Loucy (cell line): ENCODE results near the gene CLDN9.

Source experiments
- EZH2phosphoT487 ChIP-seq: fragments of 200-600 bp; IDR thresholded peaks from 2 replicates; pipeline ENCODE4 v1.6.1; 2018; ENCODE audit warnings: antibody characterized with exemption, mild to moderate bottlenecking, moderate library complexity, borderline replicate concordance
- TF ChIP-seq, protein P1 (sequence below): fragments of 200-600 bp; sonication (generic); conservative IDR thresholded peaks from 2 replicates; pipeline ENCODE4 v1.5.1; 2014; ENCODE audit warnings: mild to moderate bottlenecking, antibody characterized with exemption, low read length

DNA sequence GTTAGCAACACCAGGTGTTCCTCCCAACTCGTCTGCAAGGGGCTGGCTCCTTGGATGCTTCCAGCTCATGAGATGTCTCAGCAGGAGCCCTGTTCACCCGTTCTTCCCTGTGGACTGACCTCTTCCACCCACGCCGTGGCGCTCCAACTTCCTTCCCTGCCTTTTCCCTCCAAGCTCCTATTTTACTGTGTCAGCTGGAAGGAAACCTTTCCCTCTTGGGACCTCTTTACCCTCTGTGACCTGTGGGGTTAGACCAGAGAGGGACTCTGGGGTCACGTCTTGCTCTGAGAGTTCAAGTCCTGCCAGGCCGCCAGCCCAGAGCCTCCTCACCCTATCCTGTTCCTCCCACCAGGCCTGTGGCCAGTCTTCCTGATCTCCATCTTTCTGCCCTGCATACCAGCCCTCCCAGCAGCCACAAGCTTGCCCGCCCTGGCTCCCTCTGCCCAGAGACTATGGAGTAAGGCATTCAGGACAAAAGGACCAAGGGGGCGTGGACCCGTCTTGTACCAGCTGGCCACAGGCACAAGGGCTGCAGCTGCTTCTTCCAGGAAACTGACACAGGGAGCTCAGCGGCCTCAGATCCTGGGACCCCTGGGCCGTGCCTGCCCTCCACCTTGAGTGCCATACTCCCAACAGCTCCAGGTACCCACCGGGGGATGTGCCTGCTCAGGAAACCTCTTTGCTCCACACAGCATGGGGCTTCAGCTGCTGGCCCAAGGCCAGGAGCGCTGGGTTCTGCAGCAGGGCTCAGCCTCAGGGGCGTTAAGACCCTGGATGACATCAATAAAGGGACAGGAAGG, 40.5 kb upstream of the CLDN9 start:
- TF ChIP-seq, protein P1, sequence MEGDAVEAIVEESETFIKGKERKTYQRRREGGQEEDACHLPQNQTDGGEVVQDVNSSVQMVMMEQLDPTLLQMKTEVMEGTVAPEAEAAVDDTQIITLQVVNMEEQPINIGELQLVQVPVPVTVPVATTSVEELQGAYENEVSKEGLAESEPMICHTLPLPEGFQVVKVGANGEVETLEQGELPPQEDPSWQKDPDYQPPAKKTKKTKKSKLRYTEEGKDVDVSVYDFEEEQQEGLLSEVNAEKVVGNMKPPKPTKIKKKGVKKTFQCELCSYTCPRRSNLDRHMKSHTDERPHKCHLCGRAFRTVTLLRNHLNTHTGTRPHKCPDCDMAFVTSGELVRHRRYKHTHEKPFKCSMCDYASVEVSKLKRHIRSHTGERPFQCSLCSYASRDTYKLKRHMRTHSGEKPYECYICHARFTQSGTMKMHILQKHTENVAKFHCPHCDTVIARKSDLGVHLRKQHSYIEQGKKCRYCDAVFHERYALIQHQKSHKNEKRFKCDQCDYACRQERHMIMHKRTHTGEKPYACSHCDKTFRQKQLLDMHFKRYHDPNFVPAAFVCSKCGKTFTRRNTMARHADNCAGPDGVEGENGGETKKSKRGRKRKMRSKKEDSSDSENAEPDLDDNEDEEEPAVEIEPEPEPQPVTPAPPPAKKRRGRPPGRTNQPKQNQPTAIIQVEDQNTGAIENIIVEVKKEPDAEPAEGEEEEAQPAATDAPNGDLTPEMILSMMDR: no peak
- no peak for TF ChIP-seq EZH2phosphoT487
